ENCODE measurements around the gene DDX6. TPM values are rescaled to one million over a fixed set of nuclear protein-coding genes. Genes with fewer than 3 reads are reported as not detected.
"Not testable (repeated sequence)": the region's sequence is repeated elsewhere in the genome, so short reads cannot be mapped to it uniquely, and the experiment has no call there.

DDX6 gene
- total RNA-seq, 2 experiments from 2014 or later, result 46.5 to 128 TPM

- H3K9me2 ChIP-seq (ENCODE audit: insufficient read depth, low read length), result no peaks in the 10 kb centered on the region
- H3K36me3 ChIP-seq (ENCODE audit: insufficient read depth, low read length), result peaks cover 99% of the 10 kb centered on the region
- no peaks in the 10 kb centered on the region for H3K4me1 ChIP-seq (ENCODE audit: insufficient read depth, low read length, poor library complexity, severe bottlenecking)
- no peak overlapping the region for H2AFZ ChIP-seq (ENCODE audit: low read length)
- intact Hi-C loops (cut with micrococcal nuclease; ENCODE audit: unreplicated experiment), result no loop called here
- no peaks in the 10 kb centered on the region for H3K9me3 ChIP-seq (ENCODE audit: low read length)
- ChIA-PET POLR2A (interaction anchor here (0.6 to 1.3 kb wide), 5 partner anchors 21 to 425 kb away, joined by 3 to 5 read pairs (median 3); no protein-coding TSS in a partner anchor), CTCF (ENCODE audit: unreplicated experiment) (no interaction called here)
- H3K79me2 ChIP-seq (ENCODE audit: insufficient read depth, low read depth, low read length), result peaks cover 27% of the 10 kb centered on the region
- no peak overlapping the region for H3K27ac ChIP-seq (ENCODE audit: low read depth, low read length, poor library complexity, severe bottlenecking)
- no peak overlapping the region for H3K4me3 ChIP-seq (ENCODE audit: low read depth, low read length, poor library complexity, severe bottlenecking)
- H3K4me2 ChIP-seq (ENCODE audit: low read length), result no peak overlapping the region
- DNase-seq (ENCODE audit: low spot score), result no peak
- peaks cover 4% of the 10 kb centered on the region; the same call in 1 of the 2 replicates for H4K20me1 ChIP-seq (ENCODE audit: insufficient read depth, low read length)
- no peak for TF ChIP-seq EZH2phosphoT487 (IDR thresholded peaks at IDR 0.05; ENCODE audit: borderline replicate concordance, low read depth, low read length)
- TF ChIP-seq, protein P1, sequence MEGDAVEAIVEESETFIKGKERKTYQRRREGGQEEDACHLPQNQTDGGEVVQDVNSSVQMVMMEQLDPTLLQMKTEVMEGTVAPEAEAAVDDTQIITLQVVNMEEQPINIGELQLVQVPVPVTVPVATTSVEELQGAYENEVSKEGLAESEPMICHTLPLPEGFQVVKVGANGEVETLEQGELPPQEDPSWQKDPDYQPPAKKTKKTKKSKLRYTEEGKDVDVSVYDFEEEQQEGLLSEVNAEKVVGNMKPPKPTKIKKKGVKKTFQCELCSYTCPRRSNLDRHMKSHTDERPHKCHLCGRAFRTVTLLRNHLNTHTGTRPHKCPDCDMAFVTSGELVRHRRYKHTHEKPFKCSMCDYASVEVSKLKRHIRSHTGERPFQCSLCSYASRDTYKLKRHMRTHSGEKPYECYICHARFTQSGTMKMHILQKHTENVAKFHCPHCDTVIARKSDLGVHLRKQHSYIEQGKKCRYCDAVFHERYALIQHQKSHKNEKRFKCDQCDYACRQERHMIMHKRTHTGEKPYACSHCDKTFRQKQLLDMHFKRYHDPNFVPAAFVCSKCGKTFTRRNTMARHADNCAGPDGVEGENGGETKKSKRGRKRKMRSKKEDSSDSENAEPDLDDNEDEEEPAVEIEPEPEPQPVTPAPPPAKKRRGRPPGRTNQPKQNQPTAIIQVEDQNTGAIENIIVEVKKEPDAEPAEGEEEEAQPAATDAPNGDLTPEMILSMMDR (conservative IDR thresholded peaks at IDR 0.05; ENCODE audit: low read length), result no peak
- BruUV-seq (replicated peaks), result no TSS peak
Observed at GRCh38 chr11:118763041-118763440, 27.9 kb downstream of the DDX6 start.

GRCh38 chr11:118761981-118762380, 29.0 kb downstream of the DDX6 start:
- H3K4me2 ChIP-seq (ENCODE audit: low read length); H2AFZ ChIP-seq (ENCODE audit: low read length); H3K4me3 ChIP-seq (ENCODE audit: low read depth, low read length, poor library complexity, severe bottlenecking); H3K4me1 ChIP-seq (ENCODE audit: insufficient read depth, low read length, poor library complexity, severe bottlenecking); DNase-seq (ENCODE audit: low spot score); BruUV-seq (replicated peaks); H3K9me3 ChIP-seq (ENCODE audit: low read length); intact Hi-C loops (cut with micrococcal nuclease; ENCODE audit: unreplicated experiment); CTCF ChIA-PET (ENCODE audit: unreplicated experiment); H3K27ac ChIP-seq (ENCODE audit: low read depth, low read length, poor library complexity, severe bottlenecking); H3K9me2 ChIP-seq (ENCODE audit: insufficient read depth, low read length); H4K20me1 ChIP-seq (ENCODE audit: insufficient read depth, low read length): not testable (repeated sequence)
- peaks cover 19% of the 10 kb centered on the region for H3K79me2 ChIP-seq (ENCODE audit: insufficient read depth, low read depth, low read length)
- POLR2A ChIA-PET, result interaction anchor here (1.0 to 1.2 kb wide), 2 partner anchors 22 to 228 kb away, joined by 3 read pairs; no protein-coding TSS in a partner anchor
- peaks cover 97% of the 10 kb centered on the region for H3K36me3 ChIP-seq (ENCODE audit: insufficient read depth, low read length)

GRCh38 chr11:118757876-118758399, 33.0 kb downstream of the DDX6 start:
- Histone ChIP-seq H3K36me3 (ENCODE audit: insufficient read depth, low read length) (peaks cover 97% of the 10 kb centered on the region), H4K20me1 (ENCODE audit: insufficient read depth, low read length) (peaks cover under 1% of the 10 kb centered on the region; the same call in 1 of the 2 replicates), H3K4me3 (ENCODE audit: low read depth, low read length, poor library complexity, severe bottlenecking) (no peak overlapping the region), H3K79me2 (ENCODE audit: insufficient read depth, low read depth, low read length) (peaks cover 6% of the 10 kb centered on the region; the same call in 1 of the 2 replicates), H3K27ac (ENCODE audit: low read depth, low read length, poor library complexity, severe bottlenecking) (no peak overlapping the region), H3K4me1 (ENCODE audit: insufficient read depth, low read length, poor library complexity, severe bottlenecking) (no peaks in the 10 kb centered on the region), H3K9me3 (ENCODE audit: low read length) (no peaks in the 10 kb centered on the region), H3K9me2 (ENCODE audit: insufficient read depth, low read length) (no peaks in the 10 kb centered on the region), H3K4me2 (ENCODE audit: low read length) (no peak overlapping the region), H2AFZ (ENCODE audit: low read length) (no peak overlapping the region)
- CTCF ChIA-PET (ENCODE audit: unreplicated experiment), result no interaction called here
- TF ChIP-seq EZH2phosphoT487 (IDR thresholded peaks at IDR 0.05; ENCODE audit: borderline replicate concordance, low read depth, low read length), result no peak
- TF ChIP-seq, protein P1 (conservative IDR thresholded peaks at IDR 0.05; ENCODE audit: low read length), result no peak
- no TSS peak for BruUV-seq (replicated peaks)
- intact Hi-C loops (cut with micrococcal nuclease; ENCODE audit: unreplicated experiment), result no loop called here
- POLR2A ChIA-PET, result no interaction called here
- DNase-seq (ENCODE audit: low spot score), result no peak

Measured in OCI-LY7 (cell line).